GM23248 (cell line): ENCODE data around the gene SPG7.

ENCODE experiments used
- EZH2 ChIP-seq: fragments of 200-600 bp; sonication (generic); IDR thresholded peaks from 2 replicates; pipeline ENCODE4 v1.6.1; 2018; ENCODE audit warnings: antibody characterized with exemption, mild to moderate bottlenecking; ENCODE audit not compliant: insufficient read depth, poor library complexity, severe bottlenecking
- EZH2phosphoT487 ChIP-seq: fragments of 200-600 bp; sonication (generic); IDR thresholded peaks from 2 replicates; pipeline ENCODE4 v1.6.1; 2018; ENCODE audit warnings: antibody characterized with exemption, moderate library complexity, mild to moderate bottlenecking, low read depth; ENCODE audit not compliant: insufficient read depth

DNA sequence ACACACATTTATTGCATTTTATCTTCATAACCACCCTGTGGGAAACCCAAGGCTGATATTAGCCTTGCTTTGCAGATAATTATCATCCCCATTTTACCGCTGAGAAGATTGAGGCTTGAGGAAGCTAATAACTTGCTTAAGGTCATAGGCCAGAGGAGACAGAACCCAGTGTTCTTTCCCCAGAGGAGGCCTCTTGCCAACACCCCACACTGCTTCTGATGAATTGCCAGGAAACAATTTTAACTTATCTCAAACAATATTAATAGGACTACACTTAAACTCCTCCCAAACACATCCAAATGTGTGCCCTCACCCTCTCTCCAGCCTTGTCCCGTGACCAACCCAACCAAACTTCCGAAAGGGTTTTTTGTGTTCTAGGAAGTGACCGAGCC, 2.1 kb upstream of the SPG7 start:
- TF ChIP-seq EZH2: no peak
- TF ChIP-seq EZH2phosphoT487: no peak
